NCI-H510A treated with DMSO at 0.1 percent for 48 hours (cell line): ENCODE results near the gene RAB3IL1.

Experiments used
- DNase-seq: peaks from one replicate; lab custom pipeline; 2025; lab: John Stamatoyannopoulos, UW

Gene RAB3IL1

GRCh38 chr11:61866231-61866957, 51.0 kb downstream of the RAB3IL1 start:
- DNase-seq, result no peak

GRCh38 chr11:61864814-61865775, 52.3 kb downstream of the RAB3IL1 start:
- DNase-seq, result no peak

- DNase-seq, result no peak
Observed at GRCh38 chr11:61863548-61864081, 53.8 kb downstream of the RAB3IL1 start.

GRCh38 chr11:61862714-61863547, 54.4 kb downstream of the RAB3IL1 start:
- DNase-seq, result no peak

- DNase-seq, result no peak
Observed at GRCh38 chr11:61861634-61862033, 55.7 kb downstream of the RAB3IL1 start.

- no peak for DNase-seq
Observed at GRCh38 chr11:61860054-61860903, 57.1 kb downstream of the RAB3IL1 start.

GRCh38 chr11:61855939-61856680, 61.3 kb downstream of the RAB3IL1 start:
- no peak for DNase-seq

GRCh38 chr11:61854966-61855714, 62.2 kb downstream of the RAB3IL1 start:
- no peak for DNase-seq

- no peak for DNase-seq
Observed at GRCh38 chr11:61854206-61854895, 63.0 kb downstream of the RAB3IL1 start.

- DNase-seq, result no peak
Observed at GRCh38 chr11:61853698-61854169, 63.6 kb downstream of the RAB3IL1 start.

GRCh38 chr11:61851900-61852295, 65.5 kb downstream of the RAB3IL1 start:
- no peak for DNase-seq

- no peak for DNase-seq
Observed at GRCh38 chr11:61851113-61851899, 66.1 kb downstream of the RAB3IL1 start.

- no peak for DNase-seq
Observed at GRCh38 chr11:61850687-61851086, 66.7 kb downstream of the RAB3IL1 start.

GRCh38 chr11:61848631-61849030, 68.7 kb downstream of the RAB3IL1 start:
- no peak for DNase-seq

- DNase-seq, result no peak
Observed at GRCh38 chr11:61847914-61848581, 69.3 kb downstream of the RAB3IL1 start.
